GM18507 (cell line): ENCODE measurements around the gene SHOX.
"Not testable (repeated sequence)": the region's sequence is repeated elsewhere in the genome, so short reads cannot be mapped to it uniquely, and the experiment has no call there.

Experiments
- DNase-seq: peaks from one replicate; pipeline ENCODE4 v3.0.0; 2011; ENCODE audit warnings: low read depth; ENCODE audit not compliant: insufficient read length; ENCODE audit errors: extremely low spot score
- FAIRE-seq: peaks from 2 replicates; lab custom pipeline; 2011; peaks lifted over from hg19 to GRCh38; lab: Jason Lieb, UNC

SHOX gene

GRCh38 chrX:630612-631496 lies at the start of gene SHOX:
Gene SHOX (plus strand): TSS chrX:630791. CDS start chrX:630898, 107 bp downstream.
- DNase-seq, result no peak
- no peak for FAIRE-seq

- no peak for DNase-seq
- no peak for FAIRE-seq
Observed at GRCh38 chrX:581066-581465, 49.5 kb upstream of the SHOX start.

GRCh38 chrX:581720-582298 lies 48.8 kb upstream of the SHOX start:
- no peak for FAIRE-seq
- DNase-seq, result no peak

GRCh38 chrX:584572-584971 lies 46.0 kb upstream of the SHOX start:
- FAIRE-seq (no peak), DNase-seq (no peak)

- no peak for FAIRE-seq
- no peak for DNase-seq
Observed at GRCh38 chrX:585115-585808, 45.3 kb upstream of the SHOX start.

- FAIRE-seq (no peak), DNase-seq (no peak)
Observed at GRCh38 chrX:586351-586750, 44.2 kb upstream of the SHOX start.

GRCh38 chrX:589261-589660 lies 41.3 kb upstream of the SHOX start:
- not testable (repeated sequence) for FAIRE-seq, DNase-seq

GRCh38 chrX:590693-591404 lies 39.7 kb upstream of the SHOX start:
- FAIRE-seq, result no peak
- no peak for DNase-seq

GRCh38 chrX:599837-600715 lies 30.5 kb upstream of the SHOX start:
- FAIRE-seq, result no peak
- no peak for DNase-seq

GRCh38 chrX:603029-603428 lies 27.6 kb upstream of the SHOX start:
- not testable (repeated sequence) for FAIRE-seq

GRCh38 chrX:604616-605015 lies 26.0 kb upstream of the SHOX start:
- FAIRE-seq, DNase-seq: not testable (repeated sequence)

More at GRCh38 chrX:603029-603428, 27.6 kb upstream of the SHOX start:
- DNase-seq, result not testable (repeated sequence)

GRCh38 chrX:608088-608487 lies 22.5 kb upstream of the SHOX start:
- FAIRE-seq, DNase-seq: not testable (repeated sequence)

- DNase-seq (no peak), FAIRE-seq (no peak)
Observed at GRCh38 chrX:614136-614535, 16.5 kb upstream of the SHOX start.

GRCh38 chrX:617401-617800 lies 13.2 kb upstream of the SHOX start:
- DNase-seq (no peak), FAIRE-seq (no peak)

- FAIRE-seq, result no peak
- DNase-seq, result no peak
Observed at GRCh38 chrX:617891-618290, 12.7 kb upstream of the SHOX start.

GRCh38 chrX:618304-618703 lies 12.3 kb upstream of the SHOX start:
- not testable (repeated sequence) for FAIRE-seq, DNase-seq

- no peak for DNase-seq
- FAIRE-seq, result no peak
Observed at GRCh38 chrX:618761-619450, 11.7 kb upstream of the SHOX start.

- no peak for DNase-seq
- no peak for FAIRE-seq
Observed at GRCh38 chrX:619451-619811, 11.2 kb upstream of the SHOX start.
